Stimulated activated CD4-positive, alpha-beta T cell treated with anti-CD3 and anti-CD28 coated beads, Interleukin-15, amount 100 ng/mL, for 24 hours (primary cell): Measurements from ENCODE around the gene TRAF1.

Experiments
- DNase-seq: peaks from one replicate; pipeline ENCODE4 v3.0.0-alpha.2; 2020

The TRAF1 gene

DNA sequence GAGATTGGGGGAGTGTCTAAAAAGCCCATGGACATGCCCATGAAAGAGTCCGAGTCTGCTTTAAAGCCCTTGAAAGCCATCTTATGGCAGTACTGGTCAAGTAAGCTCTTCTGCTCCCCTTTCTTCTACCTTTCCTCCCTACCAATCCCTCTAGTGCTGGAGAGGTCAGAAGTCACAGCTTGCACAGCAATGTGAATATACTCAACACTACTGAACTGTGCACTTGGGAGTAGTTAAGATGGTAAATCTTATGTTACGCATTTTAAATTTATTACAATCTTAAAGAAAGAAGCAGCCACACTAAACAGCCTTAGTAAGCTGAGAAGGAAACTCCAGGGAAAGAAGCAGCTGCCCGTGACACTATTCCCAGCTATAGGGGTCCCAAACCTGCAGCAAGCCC is 12.3 kb upstream of the TRAF1 start:
- DNase-seq: no peak

DNA sequence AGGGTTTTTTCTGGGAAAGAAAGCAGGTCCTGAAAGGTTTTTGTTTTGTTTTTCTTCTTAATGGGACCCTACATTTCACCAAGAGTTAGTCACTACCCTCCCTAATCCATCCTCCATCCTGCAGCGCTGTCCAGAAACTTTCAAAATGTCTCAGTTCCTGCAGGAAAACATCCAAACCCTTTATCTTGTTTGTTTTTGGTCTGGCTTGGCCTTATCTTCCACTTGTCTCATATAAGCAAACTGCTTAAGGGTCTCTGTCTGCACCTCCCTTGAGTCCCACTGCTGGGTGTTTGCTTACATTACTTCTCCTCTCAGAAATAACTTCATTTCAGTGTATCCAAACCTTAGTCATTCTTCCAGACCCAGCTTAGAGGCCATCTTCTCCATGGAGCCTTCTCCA is 11.0 kb upstream of the TRAF1 start:
- DNase-seq: no peak

DNA sequence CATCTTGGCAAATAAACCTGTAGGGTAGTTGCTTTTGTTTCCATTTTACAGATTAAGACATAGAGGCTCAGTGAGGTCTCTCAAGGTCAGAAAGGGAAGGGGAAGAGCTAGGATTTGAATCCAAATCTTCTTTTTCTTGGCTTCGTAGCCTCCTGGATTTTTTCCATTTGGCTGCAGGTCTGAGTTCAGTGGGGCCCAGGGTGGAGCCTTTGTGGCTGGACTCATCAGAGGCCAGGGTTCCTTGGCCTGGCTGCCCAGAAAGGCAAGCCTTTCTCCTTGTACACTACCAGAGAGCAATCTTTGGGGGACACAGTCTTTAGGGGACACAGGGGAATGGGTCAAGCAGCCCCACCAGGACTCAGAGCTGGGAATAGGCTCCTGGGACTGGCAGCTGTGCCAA is 10.5 kb upstream of the TRAF1 start:
- DNase-seq: no peak

DNA sequence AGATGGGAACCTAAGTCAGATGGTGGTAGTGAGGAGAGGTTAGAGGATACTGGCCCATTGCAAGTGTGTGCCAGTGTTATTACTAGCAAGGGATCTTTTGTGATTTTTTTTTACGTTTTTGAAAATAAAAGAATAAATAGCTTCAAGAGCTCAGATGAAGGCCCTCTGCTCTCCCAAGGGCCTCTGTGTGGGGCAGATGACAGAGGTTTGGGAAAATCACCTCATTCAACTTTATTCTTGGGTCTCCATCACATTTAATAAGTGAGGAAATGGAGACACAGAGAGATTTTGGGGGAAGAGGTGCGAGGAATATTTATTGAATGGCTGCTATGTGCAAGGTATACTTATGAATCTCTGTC is 10.1 kb upstream of the TRAF1 start:
- DNase-seq: no peak

DNA sequence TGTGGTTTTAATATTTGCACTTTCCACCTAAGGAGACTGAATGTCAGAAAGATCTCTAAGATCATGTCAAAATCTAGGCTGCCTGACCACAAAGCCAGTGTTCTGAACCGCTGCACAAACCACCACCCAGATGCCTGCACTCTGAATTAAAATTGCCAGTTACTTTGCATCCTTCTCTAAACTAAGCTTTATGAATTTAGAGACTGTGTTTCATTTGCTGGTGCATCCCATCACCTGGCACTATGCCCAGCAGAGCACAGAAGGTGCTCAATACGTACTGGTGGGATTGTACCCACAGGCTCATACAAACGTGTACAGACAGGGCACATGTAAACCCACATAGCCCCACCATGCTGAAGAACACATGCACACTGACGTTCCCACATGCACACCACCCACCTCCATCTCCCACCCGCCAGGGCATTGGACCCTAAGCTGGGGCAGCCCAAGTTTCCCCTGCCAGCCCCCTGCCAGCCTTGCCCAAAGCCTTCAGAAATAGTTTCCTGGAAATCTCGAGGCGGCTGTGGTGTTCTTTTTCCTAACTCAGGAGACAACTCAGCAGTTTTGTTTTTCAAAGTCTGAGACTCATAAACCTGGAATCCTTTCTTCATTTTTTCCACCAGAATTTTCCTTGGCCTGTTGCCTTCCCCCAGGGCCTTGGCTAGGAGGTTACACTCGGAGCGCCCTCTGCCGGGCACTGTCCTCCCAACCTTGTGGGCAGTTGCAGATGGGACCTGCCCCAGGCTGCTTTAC is 9.6 kb upstream of the TRAF1 start:
- DNase-seq: peak; percentile 96

DNA sequence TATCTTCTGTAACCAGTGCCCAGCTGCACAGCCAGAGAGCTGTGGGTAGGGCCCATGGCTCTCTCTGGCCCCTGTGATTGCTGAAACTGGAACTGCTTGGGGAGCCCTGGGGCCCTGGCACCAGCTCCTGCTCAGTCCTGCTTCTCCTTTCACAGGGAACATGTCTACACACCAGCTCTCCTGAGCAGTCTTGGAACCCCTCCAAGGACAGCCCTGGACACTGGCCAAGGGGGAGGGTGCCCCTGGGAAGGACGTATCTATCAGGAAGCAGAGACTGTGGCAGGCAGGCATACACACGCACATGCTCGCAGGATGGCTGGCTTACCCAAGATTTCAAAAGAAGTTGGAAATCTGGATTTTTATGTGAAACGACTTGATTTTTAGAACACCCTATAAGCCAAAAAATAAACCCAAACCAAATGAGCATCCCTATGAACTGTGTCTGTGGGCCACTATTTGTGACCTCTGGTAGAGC is 8.8 kb upstream of the TRAF1 start:
- no peak for DNase-seq

DNA sequence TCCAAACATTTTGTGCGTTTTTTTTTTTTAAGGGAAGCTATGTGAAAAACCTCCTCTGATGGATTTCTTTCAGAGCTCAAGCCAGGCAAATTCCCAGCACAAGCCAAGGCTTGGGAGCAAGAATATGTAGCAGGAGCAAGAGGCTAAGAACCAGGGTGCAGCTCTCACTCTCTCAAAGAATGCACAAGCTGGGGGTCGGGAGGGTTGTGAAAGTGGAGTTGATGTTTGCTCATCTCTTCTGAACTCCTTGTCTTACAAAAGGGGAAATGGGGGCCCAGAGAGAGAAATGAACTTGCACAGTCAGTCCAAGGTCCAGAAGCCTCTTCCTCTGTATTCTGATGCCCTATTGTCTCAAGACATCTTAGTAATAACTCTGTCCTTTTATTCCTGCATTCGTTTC is 7.7 kb upstream of the TRAF1 start:
- no peak for DNase-seq

DNA sequence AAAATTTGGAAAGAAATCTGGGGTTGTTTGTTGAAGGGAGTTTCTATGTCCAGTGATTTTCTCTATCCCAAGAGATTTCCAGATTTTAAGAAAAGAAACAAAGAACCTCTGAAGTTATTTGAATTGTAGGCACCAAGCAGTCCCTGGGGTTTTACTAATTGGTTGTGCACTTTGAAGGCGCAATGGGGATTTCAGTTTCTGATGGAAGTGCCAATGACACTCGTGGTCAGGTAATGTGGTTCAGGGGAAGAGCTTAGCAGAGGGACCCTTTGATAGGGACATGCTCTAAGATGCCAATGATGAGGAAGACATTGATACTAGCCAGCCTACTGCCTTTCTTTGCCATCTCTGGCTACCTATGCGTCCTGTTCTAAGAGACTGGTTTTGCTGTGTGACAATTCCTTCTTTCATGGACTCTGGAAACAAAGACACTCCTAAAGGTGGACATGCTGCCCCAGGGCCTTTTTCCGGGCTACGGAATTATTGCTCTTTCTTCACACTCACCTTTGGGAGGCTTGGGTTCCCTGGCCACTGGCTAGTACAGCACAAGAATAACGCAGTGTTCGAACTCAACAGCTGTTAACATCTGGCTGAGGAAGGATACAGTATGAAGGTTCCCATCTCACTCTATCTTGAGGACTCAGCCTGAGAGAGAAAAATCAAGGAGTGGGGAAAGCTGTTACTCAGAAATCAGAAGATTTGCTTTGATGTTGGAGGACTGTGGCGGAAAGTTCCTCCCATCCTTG is 6.9 kb upstream of the TRAF1 start:
- DNase-seq: no peak

DNA sequence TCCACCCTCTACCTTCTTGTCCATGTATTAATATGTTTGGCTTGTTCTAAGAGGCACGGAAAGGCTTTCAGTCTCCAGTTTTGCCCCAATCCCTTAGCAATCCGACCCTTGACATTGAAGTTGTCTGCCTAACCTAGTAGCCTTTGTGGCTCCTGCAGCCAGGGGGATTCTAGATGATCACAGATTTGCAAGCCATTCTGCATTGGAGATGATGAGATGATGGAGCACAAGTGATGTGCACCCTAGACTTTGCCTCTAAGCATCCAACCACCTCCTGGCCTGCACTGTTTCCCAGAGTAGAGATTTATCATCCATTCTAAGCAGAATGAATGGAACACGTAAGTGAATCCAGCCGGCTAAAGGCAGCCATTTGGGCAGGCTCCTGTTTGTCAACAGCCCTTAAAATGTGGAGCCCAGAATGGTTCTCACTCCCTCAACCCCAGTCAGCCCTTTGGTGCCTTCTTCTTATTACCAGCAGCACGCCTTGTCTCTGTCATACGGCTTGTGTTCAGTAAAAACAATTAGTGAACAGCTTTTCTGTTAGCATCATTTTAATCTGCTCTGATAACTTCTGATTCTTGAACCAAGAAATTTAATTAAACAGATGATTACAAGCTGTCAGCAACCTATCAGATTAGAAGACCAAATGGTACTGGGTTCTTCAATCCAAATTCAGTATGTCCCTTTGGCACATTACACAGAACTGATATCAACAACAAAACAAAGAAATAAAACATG is 5.7 kb upstream of the TRAF1 start:
- DNase-seq: no peak

DNA sequence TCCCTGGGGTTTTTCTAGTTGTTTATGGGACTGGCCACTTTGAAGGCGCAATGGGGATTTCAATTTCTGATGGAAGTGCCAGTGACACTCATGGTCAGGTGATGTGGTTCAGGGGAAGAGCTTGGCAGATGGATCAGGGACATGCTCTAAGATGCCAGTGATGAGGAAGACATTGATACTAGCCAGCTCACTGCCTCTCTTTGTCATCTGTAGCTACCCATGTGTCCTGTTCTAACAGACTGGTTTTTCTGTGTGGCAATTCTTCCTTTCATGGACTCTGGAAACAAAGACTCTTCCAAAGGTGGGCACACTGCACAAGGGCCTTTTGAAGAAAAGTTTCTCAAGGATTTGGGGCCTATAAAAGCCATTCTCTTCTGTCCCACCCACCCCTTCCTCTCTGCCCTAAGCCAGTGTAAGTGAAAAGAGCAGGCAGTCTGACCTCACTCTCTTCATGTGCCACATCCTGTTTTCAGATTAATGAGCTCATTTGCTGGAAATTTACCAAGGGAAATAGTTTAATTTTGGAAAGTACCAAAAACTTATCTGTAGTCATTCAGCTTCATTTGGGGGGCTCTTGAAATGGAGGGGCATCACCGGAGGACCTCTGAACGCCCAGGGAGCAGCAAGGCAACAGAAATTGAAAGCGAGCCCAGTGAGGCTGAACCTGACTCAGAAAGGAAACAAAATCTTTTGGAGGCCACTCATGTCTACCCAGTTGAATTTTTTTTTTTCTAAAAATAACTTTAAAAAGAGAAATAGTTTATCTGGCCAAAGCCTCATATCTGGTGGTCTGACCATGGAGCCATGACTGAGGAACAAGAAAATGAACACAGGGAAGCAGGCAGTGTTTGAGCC is 4.9 kb upstream of the TRAF1 start:
- DNase-seq: peak; percentile 73

DNA sequence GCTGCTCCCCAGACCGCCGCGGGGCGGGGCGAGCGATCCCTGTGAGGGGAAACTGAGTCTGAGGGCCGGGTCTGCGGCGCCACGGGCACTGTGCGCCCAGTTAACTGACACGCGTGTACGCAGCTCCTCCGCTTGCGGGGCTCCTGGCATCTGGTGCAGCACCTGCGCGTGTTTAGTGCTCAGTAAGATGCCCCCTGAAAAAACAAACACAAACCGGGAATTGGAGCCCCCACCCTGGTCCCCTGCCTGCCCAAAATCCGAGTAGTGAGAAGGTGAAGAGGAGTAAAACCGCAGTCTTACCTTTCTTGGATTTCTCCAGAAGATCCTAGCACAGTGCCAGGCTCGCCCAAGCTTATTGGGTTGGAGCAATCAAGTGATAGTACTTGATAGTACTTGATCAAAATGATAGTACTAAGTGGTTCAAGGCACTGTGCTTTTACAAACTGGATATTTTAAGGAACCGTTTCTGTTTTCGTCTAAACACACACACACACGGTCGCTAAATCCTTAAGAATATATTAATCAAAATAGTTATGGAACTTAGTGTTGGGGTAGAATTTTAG is 2.7 kb upstream of the TRAF1 start:
- no peak for DNase-seq

DNA sequence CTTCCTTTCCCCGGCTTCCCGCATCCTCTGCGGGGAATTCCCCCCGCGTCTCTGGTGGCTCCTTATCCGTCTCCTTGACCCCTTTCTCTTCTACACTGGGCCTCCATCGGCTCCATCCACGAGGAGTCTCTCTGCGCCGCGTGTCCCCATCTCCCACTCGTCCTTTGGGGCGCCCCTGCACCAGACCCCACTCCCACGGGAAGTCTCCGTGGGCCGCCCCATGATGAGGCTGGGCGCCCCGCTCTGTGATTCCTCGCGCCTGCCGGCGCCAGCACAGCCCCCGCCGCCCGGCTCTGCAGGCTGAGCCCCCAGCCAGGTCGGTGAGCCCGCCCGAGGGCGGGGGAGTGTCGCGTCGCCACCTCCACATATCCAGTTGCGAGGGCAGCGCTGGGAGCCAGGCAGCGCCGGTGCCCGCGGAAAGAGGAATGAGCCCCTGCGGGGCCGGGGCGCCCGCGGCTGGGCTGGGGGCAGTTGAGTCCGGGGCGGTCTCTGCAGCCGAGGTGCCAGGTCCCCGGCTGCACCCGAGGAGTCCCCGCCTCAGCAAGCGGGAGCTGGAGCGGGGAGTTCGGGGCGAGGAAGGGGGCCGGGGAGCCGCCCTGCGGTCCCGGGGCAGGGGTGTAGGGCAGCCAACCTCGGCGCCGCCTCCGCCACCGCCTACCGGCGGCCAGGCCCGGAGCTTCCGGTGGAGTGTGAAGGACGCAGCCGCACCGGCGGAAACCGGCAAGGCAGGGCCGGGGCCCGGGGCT is 2.1 kb upstream of the TRAF1 start:
- peak; percentile 81 for DNase-seq

DNA sequence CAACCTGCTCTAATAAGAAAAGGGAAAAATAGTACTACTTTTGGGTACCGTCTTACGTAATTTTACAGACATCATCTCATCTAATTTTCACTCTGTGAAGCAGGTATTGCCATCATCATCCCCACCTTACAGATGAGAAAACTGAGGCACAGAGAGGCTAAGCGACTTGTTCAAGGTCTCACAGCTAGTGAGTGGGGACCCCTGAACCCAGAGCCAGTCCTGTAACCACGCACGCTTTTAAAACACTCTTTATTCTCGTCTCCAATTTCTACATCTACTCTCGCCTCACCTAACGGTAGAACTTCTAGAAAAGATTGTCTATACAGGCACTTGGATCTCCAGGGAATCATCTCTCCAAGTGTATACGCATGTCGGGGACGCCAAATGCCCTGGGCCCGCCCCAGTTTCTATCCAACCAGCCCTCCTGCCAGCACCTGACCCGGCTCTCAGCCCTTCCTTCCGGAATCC is 1.5 kb upstream of the TRAF1 start:
- DNase-seq: peak; percentile 70

DNA sequence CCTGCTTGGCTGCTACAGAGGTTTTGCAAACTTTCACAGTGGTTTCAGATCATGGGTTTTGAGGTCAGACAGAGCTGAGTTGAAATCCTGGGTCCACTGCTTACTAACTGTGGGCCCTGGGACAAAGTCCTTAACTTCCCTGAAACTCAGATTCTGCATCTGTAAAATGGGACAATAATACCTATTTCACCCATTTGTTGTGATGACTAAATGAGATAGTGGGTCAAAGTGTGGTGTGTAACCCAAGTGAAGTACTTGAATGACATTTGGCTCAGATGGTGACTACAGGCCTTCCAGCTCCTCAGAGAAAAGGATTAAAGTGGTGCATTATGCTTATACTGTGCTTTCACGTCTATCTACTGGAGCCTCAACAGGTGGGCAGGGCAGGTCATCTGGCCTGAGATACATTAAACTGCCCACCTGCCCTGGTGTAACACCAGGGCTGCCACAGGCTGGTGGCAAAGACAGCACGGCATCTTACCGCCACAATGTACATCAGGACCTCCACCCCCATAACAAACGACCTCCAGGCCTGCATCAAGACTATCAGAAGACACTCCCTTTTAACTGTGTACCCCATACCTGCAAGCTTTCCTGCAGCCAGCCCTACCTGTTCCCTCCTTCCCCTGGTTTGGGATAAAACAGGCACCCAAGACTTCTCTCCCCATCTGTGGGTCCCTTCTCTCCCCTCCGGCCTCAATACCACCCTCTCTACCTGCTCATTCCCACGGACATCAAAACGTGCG is 846 bp upstream of the TRAF1 start:
- no peak for DNase-seq

DNA sequence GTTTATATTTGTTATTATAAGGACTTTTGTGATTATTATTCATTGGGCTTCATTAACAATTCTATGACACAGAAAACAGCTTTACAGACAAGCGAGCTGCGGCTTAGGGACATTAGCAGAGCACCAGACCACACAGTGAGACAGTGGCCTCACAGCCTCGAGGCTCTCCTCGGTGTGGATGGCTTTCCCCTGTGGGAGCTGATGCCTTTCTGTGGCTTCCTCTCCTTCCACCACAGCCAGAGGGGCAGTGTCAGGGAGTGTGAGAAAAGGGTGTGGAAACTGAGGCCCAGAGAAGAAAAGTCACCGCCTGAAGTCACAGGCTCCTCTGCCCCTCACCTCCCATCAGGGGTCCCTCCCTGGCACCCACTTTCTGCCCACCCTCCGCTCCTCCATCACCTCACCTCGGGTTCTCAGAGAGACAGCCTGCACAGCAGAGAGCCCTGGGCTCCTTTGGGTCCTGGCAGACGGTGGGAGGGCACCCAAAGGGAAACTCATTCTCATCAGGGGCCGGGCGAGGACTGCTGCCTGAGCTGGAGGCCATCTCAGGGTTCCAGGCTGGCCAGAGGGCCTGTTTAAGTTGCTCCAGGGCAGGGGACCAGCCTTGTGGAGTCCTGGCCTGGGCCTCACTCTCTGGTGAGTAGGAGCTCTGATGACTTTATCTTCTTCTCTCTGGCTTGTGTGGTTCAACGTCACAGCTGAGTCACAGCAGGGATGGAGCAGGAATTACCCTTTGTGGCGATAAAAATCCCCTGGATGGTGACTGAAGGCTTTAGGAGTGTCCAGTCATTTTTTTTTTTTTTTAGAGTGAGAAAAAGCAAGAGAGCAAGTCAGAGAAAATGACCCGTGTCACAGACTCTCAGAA is 830 bp downstream of the TRAF1 start:
- DNase-seq: peak; percentile 91

DNA sequence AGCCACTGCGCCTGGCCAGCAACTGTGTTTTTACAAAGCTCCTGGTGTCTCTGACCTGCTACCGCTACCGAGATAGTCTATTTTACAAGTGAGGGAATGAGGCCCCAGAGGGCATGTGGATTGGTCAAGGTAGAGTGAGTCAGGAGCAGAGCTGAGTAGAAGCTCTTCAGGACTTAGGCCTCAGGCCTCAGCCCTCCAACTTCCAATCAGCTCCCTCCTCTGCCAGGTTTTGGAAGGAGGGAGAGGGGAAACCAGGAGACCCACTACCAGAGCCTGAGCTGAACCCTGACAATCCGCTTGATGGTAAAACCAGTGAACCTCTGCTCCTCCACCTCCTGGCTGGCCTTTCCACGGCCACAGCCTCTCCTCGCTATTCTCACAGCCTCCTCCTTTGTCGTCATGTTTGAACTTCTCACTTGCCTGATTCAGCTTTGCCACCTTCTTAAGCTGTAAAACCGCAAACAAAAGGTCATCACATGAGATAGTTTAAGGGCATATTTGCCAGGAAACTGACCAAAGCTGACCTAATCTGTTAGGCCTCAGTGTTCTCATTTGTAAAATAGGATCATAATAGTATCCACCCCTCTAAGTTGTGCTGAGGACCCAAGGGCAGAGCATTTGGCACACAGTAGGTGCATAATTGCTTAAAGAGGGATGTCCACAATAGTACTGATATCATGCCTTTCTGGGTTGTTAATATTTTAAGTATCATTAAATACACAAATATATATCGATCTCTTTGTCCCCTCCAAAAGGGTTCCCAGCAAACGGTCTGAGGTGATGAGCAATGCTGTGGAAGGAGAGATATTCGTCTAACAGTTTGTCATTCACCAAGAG is 1.7 kb downstream of the TRAF1 start:
- DNase-seq: peak; percentile 43

DNA sequence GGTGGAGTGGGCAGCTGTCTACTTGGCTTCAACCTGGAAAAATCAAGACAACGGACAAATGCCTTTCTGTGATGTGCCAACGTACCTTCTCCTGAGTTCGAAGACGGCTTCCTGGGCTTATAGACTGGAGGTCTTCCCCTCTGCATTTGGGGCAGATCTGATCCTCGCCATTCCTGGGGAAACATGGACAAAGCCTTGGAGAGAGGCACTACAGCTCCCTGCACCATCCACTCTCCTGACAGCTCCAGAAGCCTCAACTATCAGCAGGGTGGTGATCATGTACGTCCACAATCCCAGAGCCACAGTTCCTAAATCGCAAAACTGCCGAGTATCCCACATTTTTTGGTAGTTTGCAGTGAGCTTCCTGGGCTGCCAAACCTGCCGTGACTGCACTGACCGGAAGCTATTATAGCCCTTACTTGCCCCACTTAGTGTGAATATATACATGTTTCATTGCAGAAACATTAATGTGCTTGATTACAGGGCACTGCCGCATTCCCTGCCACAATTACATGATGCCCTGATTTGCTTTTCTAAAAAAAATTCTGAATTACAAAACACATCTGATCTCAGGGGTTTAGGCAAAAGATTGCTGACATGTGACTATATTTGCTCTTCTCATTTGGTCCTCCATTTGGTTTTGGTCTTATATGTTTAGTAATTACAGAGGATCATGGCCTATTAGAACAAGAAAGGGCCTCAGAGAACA is 2.8 kb downstream of the TRAF1 start:
- peak; percentile 4 for DNase-seq
